Frontal cortex (tissue), 4 donors: ENCODE data around the gene ADARB2. TPM values are rescaled to one million over a fixed set of nuclear protein-coding genes. Genes with fewer than 3 reads are reported as not detected.

Experiments
- DNase-seq, 2 donors: peaks; one replicate each; pipeline ENCODE4 v3.0.0; 2012; ENCODE audit warnings: low spot score in 2 of 2
- FAIRE-seq: peaks from 2 replicates; lab custom pipeline; 2012; peaks lifted over from hg19 to GRCh38; lab: Jason Lieb, UNC
- total RNA-seq: library from RNA; depleted of rRNA; stranded (reverse); fragments of >200 nt; gene quantifications from one replicate; pipeline ENCODE4 v1.2.3, GENCODE V29; 2014
- donor health status: control.
- donor health status: control.
- donor health status: control.

ADARB2 gene
- total RNA-seq, 1 donor from 2014 or later, result 3.3 TPM

DNA sequence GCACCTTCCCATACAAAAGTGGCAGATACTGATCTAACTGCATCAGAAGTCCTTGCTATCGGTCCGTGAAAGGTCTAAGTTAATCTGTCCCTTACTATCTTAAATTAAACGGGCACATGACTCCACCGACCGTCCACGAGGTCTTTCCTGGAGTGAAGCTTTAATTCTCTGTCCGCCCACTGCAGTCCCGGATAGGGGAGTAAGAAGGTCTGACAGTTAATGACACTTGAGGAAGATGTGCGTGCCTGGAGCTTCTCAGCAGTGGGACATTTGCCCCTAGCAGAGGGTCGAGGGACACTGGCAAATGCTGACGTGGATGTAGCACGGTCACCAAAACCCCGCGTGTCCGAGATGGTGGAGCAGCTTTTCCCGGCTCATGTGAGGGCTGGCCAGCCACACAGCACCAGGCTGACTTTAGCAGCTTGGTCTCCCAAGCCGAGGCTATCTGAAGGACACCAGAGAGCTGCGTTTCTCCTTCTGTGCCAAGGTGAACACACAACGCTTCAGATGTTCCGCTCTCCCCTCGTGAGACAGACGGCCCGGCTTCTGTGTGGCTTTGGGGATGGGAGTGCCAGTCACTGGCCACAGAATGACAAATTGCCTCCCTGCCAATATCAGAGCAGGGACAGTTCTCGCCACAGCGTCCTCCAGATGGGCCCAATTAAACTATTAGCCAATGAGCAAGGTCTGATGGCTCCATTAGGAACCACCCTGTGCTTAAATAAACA is 86.6 kb downstream of the ADARB2 start:
- FAIRE-seq (no peak), DNase-seq (no peak)

DNA sequence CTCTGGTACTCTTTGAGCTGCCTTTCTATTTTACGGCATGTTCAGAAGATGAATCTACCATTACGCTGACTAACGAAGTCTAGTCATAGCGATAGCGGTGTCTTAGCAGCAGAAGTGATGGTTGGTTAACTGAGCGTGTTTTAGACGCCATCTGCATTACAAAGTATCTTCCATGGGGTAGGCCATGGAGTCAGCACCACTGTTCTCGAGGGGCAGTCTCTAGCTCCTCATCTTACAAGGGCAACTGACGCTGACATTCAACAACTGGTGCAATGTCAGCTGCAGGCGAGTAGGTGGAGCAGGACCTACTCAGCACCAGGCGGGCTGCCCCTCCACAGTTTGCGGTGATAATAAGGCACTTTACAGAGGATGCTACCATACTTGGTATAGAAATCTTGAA is 88.7 kb downstream of the ADARB2 start:
- FAIRE-seq (no peak), DNase-seq (no peak)

DNA sequence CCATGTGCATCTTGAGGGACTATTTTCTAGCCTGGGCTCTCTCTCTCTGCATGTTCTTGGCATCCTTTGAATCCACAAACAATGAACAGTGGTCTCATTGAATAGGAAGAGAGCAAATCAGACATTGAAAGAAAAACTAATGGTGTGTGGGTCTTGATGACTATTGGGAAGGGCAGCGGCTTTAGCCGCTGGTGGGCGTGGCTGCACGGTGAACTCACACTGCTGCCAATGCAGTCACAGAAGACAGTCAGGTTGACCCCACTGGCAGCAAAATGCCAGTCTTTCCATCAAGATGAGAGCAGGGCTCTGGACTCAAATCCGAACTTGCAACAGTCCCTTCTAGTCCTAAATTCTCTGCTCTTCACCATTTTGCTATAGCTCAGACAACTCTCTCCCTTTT is 91.0 kb downstream of the ADARB2 start:
- FAIRE-seq (no peak), DNase-seq (no peak)

GRCh38 chr10:1645896-1646295 is 91.4 kb downstream of the ADARB2 start:
- no peak for DNase-seq
- no peak for FAIRE-seq

DNA sequence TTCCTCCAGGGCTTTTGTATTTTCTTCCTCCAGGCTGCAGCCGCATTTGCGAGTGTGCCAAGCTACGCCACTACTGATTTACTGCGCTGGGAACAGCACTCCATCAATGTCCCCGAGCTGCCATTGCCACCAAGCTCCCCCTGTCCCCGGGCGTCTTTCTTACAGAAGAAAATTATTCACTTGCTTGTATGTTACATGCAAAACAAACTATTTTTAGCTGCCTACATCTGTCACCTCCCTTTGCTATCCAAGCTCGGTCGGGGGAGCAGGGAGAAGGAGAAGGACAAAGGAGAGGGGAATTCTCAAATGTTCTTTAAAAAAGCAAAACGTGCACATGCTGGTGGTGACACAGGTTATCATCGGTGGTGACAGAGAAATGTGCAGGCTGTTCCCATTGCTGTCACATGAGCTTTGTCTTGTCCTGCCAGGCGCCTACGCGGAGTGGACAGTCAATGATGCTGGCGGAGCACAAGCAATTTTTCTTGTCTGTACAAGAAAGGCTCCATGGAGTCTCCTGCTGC is 93.1 kb downstream of the ADARB2 start:
- FAIRE-seq, result no peak
- no peak for DNase-seq

- no peak for DNase-seq
- no peak for FAIRE-seq
Observed at GRCh38 chr10:1643908-1644179, 93.5 kb downstream of the ADARB2 start.

GRCh38 chr10:1643161-1643907 is 94.0 kb downstream of the ADARB2 start:
- FAIRE-seq (no peak), DNase-seq (no peak)

DNA sequence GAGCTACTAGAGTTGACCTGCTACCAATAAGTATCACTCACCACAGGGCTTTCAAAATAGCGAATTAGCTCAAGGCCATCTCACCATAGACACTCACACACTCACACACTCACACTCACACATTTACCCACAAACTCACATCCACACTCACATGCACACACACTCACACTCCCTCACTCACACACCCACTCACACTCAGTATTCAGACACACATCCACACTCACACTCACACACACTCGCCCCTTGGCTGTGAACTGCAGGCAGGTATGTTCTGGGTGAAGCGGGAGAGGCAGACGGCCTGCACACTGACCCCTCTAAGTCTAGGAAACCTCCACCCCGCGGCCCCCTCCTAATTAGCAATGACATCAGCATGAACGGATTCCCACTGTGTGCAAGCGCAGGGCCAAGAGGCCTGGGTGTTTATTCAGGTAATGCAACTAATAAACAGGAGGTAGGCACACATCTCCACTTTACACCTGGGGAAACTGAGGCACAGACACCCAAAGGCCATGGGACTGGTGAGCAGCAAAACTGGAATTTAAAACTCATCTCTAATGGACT is 94.6 kb downstream of the ADARB2 start:
- DNase-seq (no peak), FAIRE-seq (no peak)

GRCh38 chr10:1641402-1641801 is 95.9 kb downstream of the ADARB2 start:
- no peak for FAIRE-seq
- no peak for DNase-seq

DNA sequence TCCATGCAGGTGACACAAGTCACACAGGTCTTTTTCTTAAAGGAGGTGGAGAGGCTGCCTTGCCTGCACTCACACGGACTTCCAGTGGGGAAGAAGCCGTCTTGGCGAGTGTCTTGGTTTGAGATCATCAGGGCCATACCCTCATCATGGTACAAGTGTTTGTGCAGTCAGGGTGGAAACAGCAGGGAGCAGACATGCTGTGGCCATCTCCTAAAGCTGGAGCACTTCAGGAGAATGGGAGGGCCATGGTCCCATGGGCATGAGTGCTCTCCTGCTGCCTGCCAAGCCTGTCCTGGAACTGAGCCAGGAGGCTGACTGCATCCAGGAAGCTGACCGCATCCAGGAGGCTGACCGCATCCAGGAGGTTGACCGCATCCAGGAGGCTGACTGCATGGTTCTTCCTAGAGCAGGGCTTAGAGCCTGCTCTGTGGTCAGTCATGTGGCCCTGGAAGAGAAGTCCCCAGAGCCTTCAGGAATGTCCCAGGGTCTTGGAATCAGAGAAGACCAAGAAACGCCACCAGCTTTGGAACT is 98.4 kb downstream of the ADARB2 start:
- FAIRE-seq, result no peak
- DNase-seq, result no peak

- FAIRE-seq (no peak), DNase-seq (no peak)
Observed at GRCh38 chr10:1635340-1635739, 102.0 kb downstream of the ADARB2 start.

DNA sequence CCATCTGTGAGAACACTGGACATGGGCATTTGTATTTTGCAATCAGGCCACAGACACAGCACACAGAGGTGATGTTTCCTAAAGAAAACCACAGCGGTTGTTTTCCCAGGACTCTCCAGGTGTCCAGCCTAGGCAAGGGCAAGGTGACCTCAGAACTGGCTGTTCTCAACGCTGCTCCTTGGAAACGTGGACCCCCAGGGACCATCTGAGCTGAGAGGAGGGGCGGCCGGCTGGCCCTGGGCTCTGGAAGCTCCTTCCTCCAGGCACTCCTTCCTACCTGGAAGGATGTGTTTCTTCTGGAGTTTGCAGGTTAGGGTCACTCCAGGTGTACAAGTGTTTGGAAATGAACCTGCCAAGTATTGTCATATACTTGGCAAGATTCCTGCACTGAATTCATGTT is 103.1 kb downstream of the ADARB2 start:
- FAIRE-seq (no peak), DNase-seq (no peak)

DNA sequence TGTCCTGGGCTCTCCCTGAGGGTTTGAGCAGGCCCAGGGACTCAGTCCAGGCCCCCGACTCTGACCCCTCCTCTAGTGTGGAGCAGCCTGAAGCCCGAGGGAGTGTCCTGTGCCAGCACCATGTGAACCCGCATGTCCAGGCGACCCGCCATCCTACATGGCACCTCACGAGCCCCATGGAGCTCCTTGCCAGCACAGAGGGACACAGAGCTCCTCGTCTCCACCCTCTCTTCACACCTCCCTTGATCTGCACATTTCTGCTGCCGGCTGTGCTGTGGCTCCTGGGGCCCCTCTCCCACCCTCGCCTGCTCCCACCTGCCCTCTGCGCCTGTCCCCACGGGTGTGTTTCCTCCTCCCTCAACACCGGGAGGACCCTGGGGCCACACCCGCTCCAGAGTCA is 103.5 kb downstream of the ADARB2 start:
- no peak for DNase-seq
- no peak for FAIRE-seq

DNA sequence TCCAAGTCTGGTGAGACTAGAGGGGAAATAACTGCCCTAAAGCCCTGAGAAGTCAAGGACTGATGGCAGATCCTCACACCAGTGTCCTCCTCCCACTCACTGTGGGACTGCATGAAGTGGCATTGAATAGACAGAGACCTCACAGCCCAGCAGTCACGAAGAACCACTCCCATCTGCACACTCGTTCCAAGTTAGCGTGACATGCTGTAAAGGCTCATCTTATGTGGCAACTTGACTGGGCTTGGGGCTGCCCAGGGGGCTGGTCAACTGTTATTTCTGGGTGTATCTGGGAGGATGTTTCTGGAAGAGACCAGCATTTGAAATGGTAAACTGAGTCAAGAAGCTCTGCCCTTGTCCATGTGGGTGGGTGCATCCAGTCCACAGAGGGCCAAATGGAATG is 104.7 kb downstream of the ADARB2 start:
- FAIRE-seq (no peak), DNase-seq (no peak)

GRCh38 chr10:1632141-1632540 is 105.2 kb downstream of the ADARB2 start:
- no peak for FAIRE-seq
- no peak for DNase-seq

GRCh38 chr10:1631282-1631681 is 106.0 kb downstream of the ADARB2 start:
- no peak for FAIRE-seq
- no peak for DNase-seq

DNA sequence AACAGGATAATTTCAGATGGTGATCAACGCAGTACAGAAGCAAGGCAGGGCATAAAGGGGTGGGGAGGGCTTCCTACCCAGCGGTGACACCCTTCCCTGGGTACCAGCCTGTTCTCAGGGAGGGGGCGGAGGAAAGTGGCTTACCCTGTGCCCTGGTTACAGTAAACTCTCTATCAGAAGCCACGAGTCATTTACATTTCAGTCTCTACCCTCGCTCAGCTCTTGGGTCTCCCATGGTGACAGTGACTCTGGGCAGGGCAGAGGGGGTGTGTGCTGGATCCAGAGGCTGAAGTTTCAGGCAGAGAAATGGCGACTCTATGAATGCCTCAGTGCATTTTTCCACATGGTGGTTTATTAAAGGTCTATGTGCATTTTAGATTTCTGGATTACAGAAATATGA is 107.0 kb downstream of the ADARB2 start:
- FAIRE-seq, result no peak
- no peak for DNase-seq

DNA sequence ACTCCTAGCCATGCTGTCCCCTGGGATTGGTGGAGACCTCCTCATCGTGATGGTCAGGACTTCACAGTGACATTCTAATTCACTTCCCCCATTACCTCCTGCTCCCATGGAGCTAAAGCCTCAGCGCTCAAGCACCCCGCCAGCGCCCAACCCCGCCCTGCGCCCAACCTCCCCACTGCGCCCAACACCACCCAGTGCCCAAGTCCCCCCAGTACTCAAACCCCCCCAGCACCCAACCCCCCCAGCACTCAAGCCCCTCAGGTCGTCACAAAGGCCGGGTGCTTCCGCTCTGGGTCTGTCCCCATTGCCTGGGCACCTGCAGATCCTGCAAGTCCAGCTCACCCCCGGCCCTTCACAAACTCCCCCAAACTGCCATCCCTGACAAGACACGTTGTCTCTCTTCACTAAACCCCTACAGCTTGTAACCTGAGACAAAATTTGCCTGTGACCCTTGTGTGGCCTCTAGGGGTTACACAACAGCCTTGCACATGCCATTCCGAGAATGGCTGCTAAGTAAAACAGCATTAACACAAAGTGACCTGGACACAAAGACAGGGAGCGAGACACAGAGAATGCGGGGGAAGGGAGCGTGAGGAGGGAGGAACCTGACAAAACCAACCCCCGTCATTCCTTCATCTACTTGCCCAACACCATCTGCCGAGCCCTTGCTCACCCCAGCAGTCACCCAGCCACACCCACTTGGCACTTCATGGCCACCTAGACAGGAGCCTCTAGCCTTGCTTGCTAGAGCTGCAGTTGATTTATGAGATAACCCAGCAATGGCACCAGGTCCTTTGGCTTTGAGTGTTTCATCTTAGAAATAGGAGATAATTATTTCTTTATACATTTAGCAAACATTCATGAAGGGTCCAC is 107.8 kb downstream of the ADARB2 start:
- FAIRE-seq, result no peak
- no peak for DNase-seq

- FAIRE-seq, result no peak
Observed at GRCh38 chr10:1628757-1629156, 108.6 kb downstream of the ADARB2 start.

DNA sequence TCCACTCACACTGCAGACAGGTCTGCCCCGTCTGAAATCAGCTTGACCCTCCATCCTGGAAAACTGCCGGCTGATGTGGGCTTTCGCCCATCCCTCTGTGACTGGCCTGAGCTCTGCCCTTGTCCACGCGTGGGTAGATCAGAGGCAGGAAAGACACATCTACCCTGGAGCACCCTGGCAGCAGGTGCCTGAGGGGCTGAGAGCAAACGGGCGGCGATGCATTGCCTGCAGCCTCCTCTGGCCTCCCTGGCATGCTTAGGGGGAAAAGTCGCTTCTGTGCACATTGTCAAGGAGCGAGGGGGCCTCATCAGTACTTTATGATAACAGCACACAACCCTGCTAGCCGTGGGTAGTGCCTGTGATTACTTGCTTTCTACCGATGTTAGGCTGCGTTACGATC is 109.4 kb downstream of the ADARB2 start:
- FAIRE-seq (no peak), DNase-seq (no peak)

More at GRCh38 chr10:1628757-1629156, 108.6 kb downstream of the ADARB2 start:
- no peak for DNase-seq
